ENCODE results near the gene SEPTIN12. TPM values are rescaled to one million over a fixed set of nuclear protein-coding genes. Genes with fewer than 3 reads are reported as not detected.

Gene SEPTIN12, protein sequence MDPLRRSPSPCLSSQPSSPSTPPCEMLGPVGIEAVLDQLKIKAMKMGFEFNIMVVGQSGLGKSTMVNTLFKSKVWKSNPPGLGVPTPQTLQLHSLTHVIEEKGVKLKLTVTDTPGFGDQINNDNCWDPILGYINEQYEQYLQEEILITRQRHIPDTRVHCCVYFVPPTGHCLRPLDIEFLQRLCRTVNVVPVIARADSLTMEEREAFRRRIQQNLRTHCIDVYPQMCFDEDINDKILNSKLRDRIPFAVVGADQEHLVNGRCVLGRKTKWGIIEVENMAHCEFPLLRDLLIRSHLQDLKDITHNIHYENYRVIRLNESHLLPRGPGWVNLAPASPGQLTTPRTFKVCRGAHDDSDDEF
- not detected in 2 replicates for total RNA-seq (2014; rRNA removed; shearing (Covaris generic))

- no peak for DNase-seq (ENCODE audit: low read depth)
Observed at GRCh38 chr16:4787627-4788482, at the start of gene SEPTIN12. TSS of gene SEPTIN12 (minus strand) at chr16:4788345. CDS start at chr16:4787645, 700 bp downstream.

GRCh38 chr16:4836727-4837126 lies 48.6 kb upstream of the SEPTIN12 start:
- no peak for DNase-seq (ENCODE audit: low read depth)

DNA sequence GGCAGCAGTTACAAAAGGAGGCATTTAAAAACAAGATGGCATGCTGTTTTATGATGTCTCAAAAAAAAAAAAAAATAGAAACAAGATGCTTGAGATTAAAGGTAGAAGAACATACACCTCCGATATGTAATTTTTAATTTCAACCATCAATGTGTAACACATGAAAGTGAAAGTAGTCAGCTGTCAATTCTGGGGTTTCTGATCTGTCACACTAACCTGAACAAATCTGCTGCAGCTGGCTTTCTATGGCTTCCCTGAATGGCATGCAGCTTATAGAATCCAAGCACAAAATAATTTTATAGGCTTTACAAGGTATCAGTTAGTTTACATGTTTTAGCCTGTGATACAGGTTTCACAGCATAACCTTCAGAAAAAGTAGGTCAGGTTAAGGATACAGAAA lies 45.4 kb upstream of the SEPTIN12 start:
- DNase-seq (ENCODE audit: low read depth), result no peak

GRCh38 chr16:4832698-4833343 lies 44.7 kb upstream of the SEPTIN12 start:
- DNase-seq (ENCODE audit: low read depth), result no peak

DNA sequence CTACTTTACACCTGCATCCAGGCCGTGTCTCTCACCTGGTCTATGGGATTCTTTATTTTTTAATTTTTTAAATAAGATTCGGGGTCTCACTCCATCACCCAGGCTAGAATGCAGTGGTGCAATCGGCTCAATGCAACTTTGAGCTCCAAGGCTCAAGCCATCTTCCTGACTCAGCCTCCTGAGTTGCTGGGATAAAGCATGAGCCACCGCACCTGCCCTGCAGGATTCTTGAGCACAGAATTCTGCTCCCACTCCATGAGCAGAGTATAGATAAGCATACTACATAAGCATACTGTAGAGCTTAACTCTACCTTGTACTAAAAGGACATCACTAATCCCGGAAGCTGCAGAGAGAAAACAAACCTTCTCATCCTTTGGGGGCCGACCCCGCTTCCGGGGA lies 43.5 kb upstream of the SEPTIN12 start:
- no peak for DNase-seq (ENCODE audit: low read depth)

DNA sequence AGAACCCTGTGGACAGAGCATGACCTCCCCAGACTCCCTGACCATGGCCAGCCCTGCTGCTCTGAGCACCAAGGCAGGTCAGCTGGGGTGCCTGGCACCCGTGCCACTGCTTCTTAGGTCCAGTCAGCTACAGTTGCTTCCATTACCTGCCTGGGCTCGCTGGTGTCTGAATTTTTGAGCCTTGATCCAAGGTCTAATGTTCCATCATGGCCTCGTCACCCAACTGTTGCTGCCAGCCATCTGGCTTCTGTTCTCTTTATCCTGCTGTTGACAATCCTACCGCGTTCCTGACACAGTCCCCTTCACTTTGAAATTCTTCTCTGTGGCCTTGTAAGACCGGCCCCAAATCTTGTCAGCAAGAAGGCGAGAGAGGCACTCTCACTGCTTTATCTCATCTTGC lies 42.3 kb upstream of the SEPTIN12 start:
- DNase-seq (ENCODE audit: low read depth), result no peak

DNA sequence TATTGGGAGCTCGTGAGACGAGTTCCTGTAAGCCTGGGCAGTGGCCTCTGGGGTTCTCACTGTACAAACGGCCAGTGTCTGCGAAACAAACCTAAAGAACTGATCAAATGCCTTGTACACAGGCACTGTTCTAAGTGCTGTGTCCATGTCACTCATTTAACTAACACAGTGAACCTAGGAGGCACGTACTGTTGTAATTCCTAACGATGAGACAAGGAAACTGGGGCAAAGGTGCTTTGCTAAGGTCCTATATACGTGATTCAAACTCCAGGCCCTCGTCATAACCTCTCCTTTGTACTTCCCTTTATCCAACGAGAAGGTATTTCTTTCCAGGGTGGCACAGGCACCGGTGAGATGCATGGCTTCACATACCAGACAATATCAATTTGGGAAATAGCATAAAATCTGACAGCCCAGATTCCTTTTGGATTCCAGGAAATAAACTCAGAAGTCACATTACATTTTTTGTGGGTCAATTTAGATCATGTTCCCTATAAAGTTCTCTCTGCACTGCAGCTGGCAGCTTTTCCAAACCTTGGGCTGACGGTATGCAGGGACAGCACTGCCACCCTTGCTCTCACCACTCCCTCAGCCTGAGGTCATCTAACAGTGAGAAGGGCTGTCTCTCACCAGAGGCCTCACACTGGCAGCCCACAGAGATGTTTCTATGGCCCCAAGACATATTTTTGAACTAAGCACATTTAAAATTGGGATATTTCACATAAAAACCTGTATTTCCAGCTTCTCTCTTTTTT lies 40.6 kb upstream of the SEPTIN12 start:
- DNase-seq (ENCODE audit: low read depth), result no peak

- DNase-seq (ENCODE audit: low read depth), result no peak
Observed at GRCh38 chr16:4826980-4827379, 38.8 kb upstream of the SEPTIN12 start.

GRCh38 chr16:4826526-4826925 lies 38.4 kb upstream of the SEPTIN12 start:
- DNase-seq (ENCODE audit: low read depth), result no peak

GRCh38 chr16:4825196-4825595 lies 37.1 kb upstream of the SEPTIN12 start:
- no peak for DNase-seq (ENCODE audit: low read depth)

DNA sequence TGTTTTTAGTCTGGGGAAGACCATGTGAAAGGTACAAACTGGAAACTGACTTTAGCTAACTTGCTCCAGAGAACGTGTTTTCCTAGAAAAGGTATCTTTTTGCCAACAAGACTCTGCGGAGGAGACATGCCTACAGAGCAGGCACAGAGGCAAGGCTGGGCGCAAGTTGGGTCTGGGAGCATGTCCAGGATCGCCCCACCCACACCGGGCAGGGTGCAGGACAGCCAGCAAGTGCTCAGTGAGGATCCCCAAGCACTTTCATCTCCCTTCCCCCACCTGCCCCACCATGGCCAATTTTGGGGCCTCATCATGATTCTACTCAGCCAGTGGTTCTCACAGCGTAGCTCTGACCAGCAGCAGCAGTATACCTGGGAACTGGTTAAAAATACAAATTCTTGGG lies 32.5 kb upstream of the SEPTIN12 start:
- DNase-seq (ENCODE audit: low read depth), result no peak

GRCh38 chr16:4814542-4815173 lies 26.5 kb upstream of the SEPTIN12 start:
- no peak for DNase-seq (ENCODE audit: low read depth)

DNA sequence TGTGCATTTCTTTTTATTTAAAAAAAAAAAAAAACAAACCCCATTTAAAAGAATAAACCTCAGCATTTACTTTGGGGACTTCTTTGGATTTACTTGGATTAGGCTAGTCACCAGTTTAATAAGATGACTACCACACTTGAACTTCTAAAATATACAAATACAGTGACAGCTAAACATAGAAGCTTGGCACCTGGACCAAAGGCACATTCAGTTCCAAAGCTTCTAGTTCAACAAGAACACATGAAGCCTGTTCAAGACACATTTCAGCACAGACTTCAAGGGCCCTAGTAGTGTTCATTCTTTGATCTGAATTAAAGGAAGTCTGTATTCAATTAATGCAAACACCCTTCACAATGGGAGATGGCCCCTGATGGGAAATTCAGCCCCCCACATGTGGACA lies 25.9 kb upstream of the SEPTIN12 start:
- no peak for DNase-seq (ENCODE audit: low read depth)

GRCh38 chr16:4813251-4814003 lies 25.3 kb upstream of the SEPTIN12 start:
- no peak for DNase-seq (ENCODE audit: low read depth)

- DNase-seq (ENCODE audit: low read depth), result no peak
Observed at GRCh38 chr16:4811773-4812172, 23.6 kb upstream of the SEPTIN12 start.

- DNase-seq (ENCODE audit: low read depth), result no peak
Observed at GRCh38 chr16:4811242-4811641, 23.1 kb upstream of the SEPTIN12 start.

GRCh38 chr16:4806280-4806679 lies 18.1 kb upstream of the SEPTIN12 start:
- no peak for DNase-seq (ENCODE audit: low read depth)

- DNase-seq (ENCODE audit: low read depth), result no peak
Observed at GRCh38 chr16:4805231-4805630, 17.1 kb upstream of the SEPTIN12 start.

- DNase-seq (ENCODE audit: low read depth), result no peak
Observed at GRCh38 chr16:4803898-4804762, 16.0 kb upstream of the SEPTIN12 start.

Data from M059J (cell line).